ENCODE results near the gene TMA16.
A peak's percentile ranks its signal among the peaks of the same experiment; 100 is the strongest.

Gene TMA16

GRCh38 chr4:163485589-163485988, 8.9 kb upstream of the TMA16 start:
- H3K9me3 Mint-ChIP-seq: no peaks in the 10 kb centered on the region
- DNase-seq (ENCODE audit: low spot score in 2 of 2) (no peak), ATAC-seq (ENCODE audit: low read depth) (no peak)
- no peaks in the 10 kb centered on the region for H3K36me3 Mint-ChIP-seq
- H3K4me1 Mint-ChIP-seq: peaks cover 14% of the 10 kb centered on the region
- no peaks in the 10 kb centered on the region for H3K27me3 Mint-ChIP-seq
- H3K27ac Mint-ChIP-seq: no peak overlapping the region
- no peak overlapping the region for H3K4me3 Mint-ChIP-seq

- no peak overlapping the region for H3K4me3 Mint-ChIP-seq
- H3K27ac Mint-ChIP-seq: no peak overlapping the region
Measured at GRCh38 chr4:163486321-163486720, 8.2 kb upstream of the TMA16 start.

DNA sequence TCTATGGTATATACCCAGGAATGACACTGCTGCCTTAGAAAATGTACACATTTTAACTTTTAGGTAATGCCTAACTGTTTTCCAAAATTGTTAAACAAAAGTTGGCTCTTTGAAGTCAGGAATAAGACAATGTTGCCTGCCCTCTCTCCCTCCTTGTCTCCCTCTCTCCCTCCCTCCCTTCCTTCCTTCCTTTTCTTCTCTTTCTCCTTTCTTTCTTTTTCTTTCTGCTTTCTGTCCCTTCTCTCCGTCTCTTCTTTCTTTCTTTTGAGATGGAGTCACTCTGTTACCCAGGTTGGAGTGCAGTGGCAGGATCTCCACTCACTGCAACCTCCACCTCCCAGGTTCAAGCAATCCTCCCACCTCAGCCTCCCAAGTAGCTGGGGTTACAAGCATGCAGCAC, 4.6 kb upstream of the TMA16 start:
- Mint-ChIP-seq H3K27me3 (no peaks in the 10 kb centered on the region), H3K27ac (peak overlapping the region; percentile 14), H3K9me3 (no peaks in the 10 kb centered on the region), H3K4me1 (peaks cover 16% of the 10 kb centered on the region), H3K36me3 (no peaks in the 10 kb centered on the region), H3K4me3 (no peak overlapping the region)
- no peak for DNase-seq (ENCODE audit: low spot score in 2 of 2)
- no peak for ATAC-seq (ENCODE audit: low read depth)

More at GRCh38 chr4:163486321-163486720, 8.2 kb upstream of the TMA16 start:
- no peak for ATAC-seq (ENCODE audit: low read depth)
- Mint-ChIP-seq H3K4me1 (peaks cover 14% of the 10 kb centered on the region), H3K9me3 (no peaks in the 10 kb centered on the region), H3K36me3 (no peaks in the 10 kb centered on the region), H3K27me3 (no peaks in the 10 kb centered on the region)
- DNase-seq (ENCODE audit: low spot score in 2 of 2): no peak

DNA sequence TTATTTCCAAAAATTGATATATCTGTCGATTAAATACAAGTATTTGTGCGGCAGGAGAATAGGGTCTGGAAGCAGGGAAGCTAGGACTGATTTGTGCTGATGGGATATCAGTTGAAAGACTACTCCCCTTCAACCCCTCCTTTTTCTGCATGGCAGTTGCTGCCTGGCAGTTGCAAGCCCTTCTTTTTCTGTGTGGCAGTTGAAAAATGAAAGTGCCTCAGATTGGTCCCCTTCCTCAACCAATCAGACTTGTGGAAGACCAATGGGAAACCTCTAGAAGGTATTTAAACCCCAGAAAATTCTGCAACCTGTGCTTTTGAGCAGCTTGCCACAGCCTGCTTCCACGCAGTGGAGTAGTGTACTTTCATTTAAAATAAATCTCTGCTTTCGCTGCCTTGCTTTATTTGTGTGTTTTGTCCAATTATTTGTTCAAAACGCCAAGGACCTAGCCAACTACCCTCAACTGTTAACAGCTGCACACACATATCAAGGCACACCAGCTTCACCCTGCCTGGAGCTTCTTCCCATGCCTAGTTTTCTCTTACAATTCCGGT, 1.5 kb upstream of the TMA16 start:
- peak overlapping the region; percentile 99 for H3K27ac Mint-ChIP-seq
- peaks cover 31% of the 10 kb centered on the region for H3K4me1 Mint-ChIP-seq
- ATAC-seq (ENCODE audit: low read depth) (no peak), DNase-seq (ENCODE audit: low spot score in 2 of 2) (no peak)
- H3K4me3 Mint-ChIP-seq: no peak overlapping the region
- no peaks in the 10 kb centered on the region for H3K9me3 Mint-ChIP-seq
- no peaks in the 10 kb centered on the region for H3K27me3 Mint-ChIP-seq
- peaks cover 3% of the 10 kb centered on the region for H3K36me3 Mint-ChIP-seq

- DNase-seq (ENCODE audit: low spot score in 2 of 2): peak; percentile 33 to 34
- peak overlapping the region; percentile 99 for H3K27ac Mint-ChIP-seq
- H3K4me3 Mint-ChIP-seq: peak overlapping the region; percentile 99
- H3K36me3 Mint-ChIP-seq: peaks cover 3% of the 10 kb centered on the region
- no peaks in the 10 kb centered on the region for H3K9me3 Mint-ChIP-seq
- H3K27me3 Mint-ChIP-seq: no peaks in the 10 kb centered on the region
- peaks cover 27% of the 10 kb centered on the region for H3K4me1 Mint-ChIP-seq
- peak; percentile 32 for ATAC-seq (ENCODE audit: low read depth)
Measured at GRCh38 chr4:163493643-163494359, 689 bp upstream of the TMA16 start.

DNA sequence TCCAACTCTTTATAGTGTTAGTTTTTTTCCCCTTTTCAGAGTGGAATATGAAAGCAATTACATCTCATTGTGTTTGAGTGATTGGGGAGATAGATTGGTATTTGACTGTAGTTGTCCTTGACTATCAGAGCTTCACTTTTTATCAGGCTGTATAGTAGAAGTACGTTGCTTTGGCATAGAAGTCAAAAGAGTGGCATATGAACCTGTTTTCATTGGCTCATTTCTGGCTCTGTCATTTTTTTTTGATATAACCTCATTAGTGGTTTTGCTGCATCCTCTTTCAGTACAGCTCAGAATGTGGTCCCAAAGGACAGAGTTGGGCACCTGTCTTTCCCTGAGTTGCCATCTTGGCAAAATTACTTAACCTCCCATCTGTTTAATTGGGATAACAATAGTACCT, 1.4 kb downstream of the TMA16 start:
- H3K4me3 Mint-ChIP-seq: peak overlapping the region; percentile 88
- H3K9me3 Mint-ChIP-seq: no peaks in the 10 kb centered on the region
- H3K27ac Mint-ChIP-seq: peak overlapping the region; percentile 99
- DNase-seq (ENCODE audit: low spot score in 2 of 2) (peak in 1 of 2 donors; percentile 23), ATAC-seq (ENCODE audit: low read depth) (peak; percentile 46)
- H3K36me3 Mint-ChIP-seq: peaks cover 3% of the 10 kb centered on the region
- H3K27me3 Mint-ChIP-seq: no peaks in the 10 kb centered on the region
- peaks cover 32% of the 10 kb centered on the region for H3K4me1 Mint-ChIP-seq

DNA sequence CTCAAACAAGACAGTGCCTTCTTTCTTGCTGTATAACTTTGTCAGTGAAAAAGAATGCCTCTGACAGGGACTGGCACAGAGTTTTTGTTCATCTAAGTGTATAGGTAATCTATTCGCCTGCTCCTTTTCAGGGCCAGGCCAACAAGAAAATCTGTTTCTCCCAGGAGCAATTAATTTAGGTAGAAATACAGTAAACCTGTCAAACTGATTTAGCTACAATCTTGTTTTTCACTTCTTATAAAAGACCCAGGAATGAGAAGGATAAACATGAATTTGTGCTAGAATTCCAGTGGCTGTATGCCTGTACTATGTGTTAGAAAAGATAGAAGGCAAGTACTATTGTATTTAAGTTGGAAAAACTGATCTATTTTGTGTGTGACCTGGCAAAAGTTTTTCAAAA, 6.1 kb downstream of the TMA16 start:
- Mint-ChIP-seq H3K27ac (no peak overlapping the region), H3K9me3 (no peaks in the 10 kb centered on the region), H3K36me3 (peaks cover 6% of the 10 kb centered on the region), H3K4me1 (peaks cover 50% of the 10 kb centered on the region), H3K27me3 (no peaks in the 10 kb centered on the region), H3K4me3 (no peak overlapping the region)
- ATAC-seq (ENCODE audit: low read depth) (no peak), DNase-seq (ENCODE audit: low spot score in 2 of 2) (no peak)

GRCh38 chr4:163505374-163505773, 10.9 kb downstream of the TMA16 start:
- H3K4me3 Mint-ChIP-seq: no peak overlapping the region
- DNase-seq (ENCODE audit: low spot score in 2 of 2) (no peak), ATAC-seq (ENCODE audit: low read depth) (no peak)
- no peaks in the 10 kb centered on the region for H3K9me3 Mint-ChIP-seq
- no peaks in the 10 kb centered on the region for H3K27me3 Mint-ChIP-seq
- H3K4me1 Mint-ChIP-seq: peaks cover 39% of the 10 kb centered on the region
- H3K27ac Mint-ChIP-seq: peak overlapping the region; percentile 9
- peaks cover 17% of the 10 kb centered on the region for H3K36me3 Mint-ChIP-seq

GRCh38 chr4:163515198-163515597, 20.7 kb downstream of the TMA16 start:
- no peak for DNase-seq (ENCODE audit: low spot score in 2 of 2)
- no peaks in the 10 kb centered on the region for H3K27me3 Mint-ChIP-seq
- H3K4me1 Mint-ChIP-seq: peaks cover 7% of the 10 kb centered on the region
- no peak for ATAC-seq (ENCODE audit: low read depth)
- H3K4me3 Mint-ChIP-seq: no peak overlapping the region
- peak overlapping the region; percentile 36 for H3K27ac Mint-ChIP-seq
- no peaks in the 10 kb centered on the region for H3K9me3 Mint-ChIP-seq
- peaks cover 36% of the 10 kb centered on the region for H3K36me3 Mint-ChIP-seq

GRCh38 chr4:163523791-163524365, 29.4 kb downstream of the TMA16 start:
- Mint-ChIP-seq H3K27ac (peak overlapping the region; percentile 60), H3K4me1 (peaks cover 13% of the 10 kb centered on the region), H3K36me3 (peaks cover 14% of the 10 kb centered on the region), H3K27me3 (no peaks in the 10 kb centered on the region), H3K9me3 (no peaks in the 10 kb centered on the region), H3K4me3 (no peak overlapping the region)
- ATAC-seq (ENCODE audit: low read depth) (no peak), DNase-seq (ENCODE audit: low spot score in 2 of 2) (no peak)

GRCh38 chr4:163525982-163526381, 31.5 kb downstream of the TMA16 start:
- Mint-ChIP-seq H3K36me3 (peaks cover 13% of the 10 kb centered on the region), H3K27ac (no peak overlapping the region), H3K27me3 (no peaks in the 10 kb centered on the region), H3K4me3 (no peak overlapping the region), H3K4me1 (peaks cover 10% of the 10 kb centered on the region), H3K9me3 (no peaks in the 10 kb centered on the region)
- ATAC-seq (ENCODE audit: low read depth) (no peak), DNase-seq (ENCODE audit: low spot score in 2 of 2) (no peak)

DNA sequence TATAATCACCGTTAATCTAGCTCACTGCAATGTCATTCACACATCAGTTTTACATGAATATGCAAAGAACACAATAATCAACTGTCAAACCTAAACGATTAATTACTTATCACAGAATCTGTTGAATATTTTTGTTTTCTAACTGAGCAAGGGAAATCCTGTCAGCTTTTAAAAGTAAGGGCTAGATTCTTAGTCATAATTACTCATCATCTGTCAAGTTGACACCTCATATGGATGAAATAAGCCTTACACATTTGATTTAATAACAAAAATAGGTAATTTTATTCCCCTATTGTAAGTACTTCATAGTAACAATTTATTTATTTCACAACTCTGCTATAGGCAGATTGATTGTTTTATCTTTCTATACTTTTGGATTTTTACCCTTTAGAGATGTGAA, 32.7 kb downstream of the TMA16 start:
- H3K4me3 Mint-ChIP-seq: no peak overlapping the region
- peaks cover 19% of the 10 kb centered on the region for H3K36me3 Mint-ChIP-seq
- ATAC-seq (ENCODE audit: low read depth) (no peak), DNase-seq (ENCODE audit: low spot score in 2 of 2) (no peak)
- no peaks in the 10 kb centered on the region for H3K9me3 Mint-ChIP-seq
- no peak overlapping the region for H3K27ac Mint-ChIP-seq
- H3K4me1 Mint-ChIP-seq: peaks cover 19% of the 10 kb centered on the region
- no peaks in the 10 kb centered on the region for H3K27me3 Mint-ChIP-seq

DNA sequence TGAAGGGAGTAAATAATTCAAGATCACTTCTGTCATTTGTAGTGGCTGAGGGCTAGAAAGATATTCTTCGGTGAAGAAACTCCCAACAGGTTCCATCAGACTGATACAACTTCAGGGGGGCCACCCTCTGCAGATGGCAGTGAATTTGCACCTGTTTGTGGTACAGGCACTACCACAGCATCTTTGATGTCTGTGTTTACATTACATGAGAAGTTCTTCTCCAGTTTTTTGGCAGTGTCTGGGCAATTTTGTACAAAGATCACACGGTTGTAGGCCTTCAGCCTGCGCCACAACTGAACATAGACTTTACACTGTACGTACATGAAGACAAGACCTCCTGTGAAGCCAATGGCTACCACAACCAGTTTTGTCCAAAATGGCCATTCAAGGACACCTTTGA, 34.2 kb downstream of the TMA16 start:
- Mint-ChIP-seq H3K36me3 (peaks cover 21% of the 10 kb centered on the region), H3K4me1 (peaks cover 22% of the 10 kb centered on the region), H3K27me3 (no peaks in the 10 kb centered on the region), H3K27ac (peak overlapping the region; percentile 63), H3K9me3 (no peaks in the 10 kb centered on the region), H3K4me3 (no peak overlapping the region)
- DNase-seq (ENCODE audit: low spot score in 2 of 2) (no peak), ATAC-seq (ENCODE audit: low read depth) (no peak)

- no peak for ATAC-seq (ENCODE audit: low read depth)
- no peak overlapping the region for H3K27ac Mint-ChIP-seq
Measured at GRCh38 chr4:163534056-163534455, 39.6 kb downstream of the TMA16 start.

More at GRCh38 chr4:163534056-163534455, 39.6 kb downstream of the TMA16 start:
- Mint-ChIP-seq H3K4me1 (peaks cover 30% of the 10 kb centered on the region), H3K9me3 (no peaks in the 10 kb centered on the region), H3K4me3 (no peak overlapping the region), H3K36me3 (peaks cover 28% of the 10 kb centered on the region), H3K27me3 (no peaks in the 10 kb centered on the region)
- DNase-seq (ENCODE audit: low spot score in 2 of 2): no peak
